Progenitor cell of endocrine pancreas (in vitro differentiated cells): ENCODE results near the gene CYS1. TPM values are rescaled to one million over a fixed set of nuclear protein-coding genes. Genes with fewer than 3 reads are reported as not detected.
"Not testable (repeated sequence)": the region's sequence is repeated elsewhere in the genome, so short reads cannot be mapped to it uniquely, and the experiment has no call there.

ENCODE experiments used
- DNase-seq: peaks from one replicate; pipeline ENCODE4 v3.0.0; 2021; ENCODE audit warnings: low spot score; ENCODE audit not compliant: unreplicated experiment
- H3K27ac Mint-ChIP-seq: 2 replicates; pipeline ENCODE4 v1.8.0; 2021; ENCODE audit warnings: mild to moderate bottlenecking, moderate library complexity, mixed read lengths
- H3K27me3 Mint-ChIP-seq: 2 replicates; pipeline ENCODE4 v1.8.0; 2021; ENCODE audit warnings: mixed read lengths
- H3K36me3 Mint-ChIP-seq: 2 replicates; pipeline ENCODE4 v1.8.0; 2022; ENCODE audit warnings: mixed read lengths; ENCODE audit not compliant: insufficient read depth
- H3K4me1 Mint-ChIP-seq: 2 replicates; pipeline ENCODE4 v1.8.0; 2021; ENCODE audit warnings: low read depth, mixed read lengths
- H3K4me3 Mint-ChIP-seq: 2 replicates; pipeline ENCODE4 v1.8.0; 2021; ENCODE audit warnings: low read depth, mild to moderate bottlenecking, moderate library complexity, mixed read lengths
- H3K9me3 Mint-ChIP-seq: 2 replicates; pipeline ENCODE4 v1.8.0; 2021; ENCODE audit warnings: low read depth, mixed read lengths
- CTCF ChIP-seq: fragments of 200-600 bp; sonication (generic); IDR thresholded peaks from one replicate; pipeline ENCODE4 v1.5.0; 2021; ENCODE audit warnings: antibody characterized with exemption, mild to moderate bottlenecking; ENCODE audit not compliant: unreplicated experiment
- total RNA-seq: library from RNA; stranded (reverse); gene quantifications from 2 replicates; pipeline ENCODE4 v1.2.1, GENCODE V29; 2021

Gene CYS1
- total RNA-seq, 1 donor from 2014 or later = 2.3 TPM

- TF ChIP-seq CTCF = no peak
- H3K4me3 Mint-ChIP-seq = peak overlapping the region; percentile 95
- no peak for DNase-seq
- peak overlapping the region; percentile 99 for H3K27ac Mint-ChIP-seq
- no peaks in the 10 kb centered on the region for H3K9me3 Mint-ChIP-seq
- H3K36me3 Mint-ChIP-seq = peaks cover 1% of the 10 kb centered on the region
- H3K27me3 Mint-ChIP-seq = peaks cover 3% of the 10 kb centered on the region
- peaks cover 19% of the 10 kb centered on the region for H3K4me1 Mint-ChIP-seq
Measured at GRCh38 chr2:10119601-10120157, 39.5 kb upstream of the CYS1 start.

- Mint-ChIP-seq H3K27ac (no peak overlapping the region), H3K9me3 (no peaks in the 10 kb centered on the region), H3K4me1 (peaks cover 14% of the 10 kb centered on the region), H3K27me3 (peaks cover 3% of the 10 kb centered on the region), H3K4me3 (no peak overlapping the region), H3K36me3 (no peaks in the 10 kb centered on the region)
- DNase-seq = no peak
- no peak for TF ChIP-seq CTCF
Measured at GRCh38 chr2:10119027-10119325, 38.8 kb upstream of the CYS1 start.

GRCh38 chr2:10109311-10109710, 29.1 kb upstream of the CYS1 start:
- peaks cover 5% of the 10 kb centered on the region for H3K36me3 Mint-ChIP-seq
- H3K9me3 Mint-ChIP-seq = peaks cover 9% of the 10 kb centered on the region
- no peak overlapping the region for H3K4me3 Mint-ChIP-seq
- TF ChIP-seq CTCF = no peak
- H3K27ac Mint-ChIP-seq = no peak overlapping the region
- DNase-seq = no peak
- no peaks in the 10 kb centered on the region for H3K27me3 Mint-ChIP-seq
- peaks cover 5% of the 10 kb centered on the region for H3K4me1 Mint-ChIP-seq

GRCh38 chr2:10104906-10105305, 24.7 kb upstream of the CYS1 start:
- not testable (repeated sequence) for H3K36me3 Mint-ChIP-seq, H3K9me3 Mint-ChIP-seq, H3K4me3 Mint-ChIP-seq, H3K4me1 Mint-ChIP-seq, DNase-seq, H3K27ac Mint-ChIP-seq, H3K27me3 Mint-ChIP-seq

- Mint-ChIP-seq H3K4me1 (peaks cover 3% of the 10 kb centered on the region), H3K27ac (no peak overlapping the region), H3K36me3 (peaks cover 5% of the 10 kb centered on the region), H3K27me3 (peaks cover 2% of the 10 kb centered on the region), H3K4me3 (no peak overlapping the region), H3K9me3 (peaks cover 9% of the 10 kb centered on the region)
- no peak for DNase-seq
- no peak for TF ChIP-seq CTCF
Measured at GRCh38 chr2:10103179-10103578, 23.0 kb upstream of the CYS1 start.

- Mint-ChIP-seq H3K27ac (no peak overlapping the region), H3K27me3 (peaks cover 10% of the 10 kb centered on the region), H3K36me3 (no peaks in the 10 kb centered on the region), H3K4me3 (no peak overlapping the region), H3K9me3 (peaks cover under 1% of the 10 kb centered on the region), H3K4me1 (peaks cover 4% of the 10 kb centered on the region)
- TF ChIP-seq CTCF = no peak
- DNase-seq = no peak
Measured at GRCh38 chr2:10101491-10101890, 21.3 kb upstream of the CYS1 start.
